ENCODE measurements around the gene FUT2.

DNA sequence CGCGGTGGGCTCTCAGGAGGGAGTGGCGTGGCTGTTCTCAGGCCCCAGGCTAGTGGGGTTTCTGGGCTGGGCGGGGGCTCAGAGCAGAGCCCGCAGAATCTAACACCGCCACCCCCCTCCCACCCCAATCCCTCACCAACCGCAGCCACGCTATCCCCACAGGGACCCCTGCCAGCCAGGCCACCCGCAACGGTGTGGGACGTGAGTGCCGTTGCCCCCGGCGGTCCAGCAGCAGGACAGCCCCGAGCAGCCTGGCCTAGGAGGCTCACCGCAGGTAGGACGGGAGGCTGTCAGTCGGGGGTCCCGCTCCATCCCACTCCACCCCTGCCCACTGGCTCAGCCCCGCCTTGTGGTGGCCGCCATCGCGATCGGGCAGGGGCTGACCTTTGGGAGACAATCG is 22.8 kb upstream of the FUT2 start, which contains the start of gene NTN5:
- no peak for TF ChIP-seq CTCF (conservative IDR thresholded peaks at IDR 0.05 in 1 of 2, IDR thresholded peaks at IDR 0.05 in 1 of 2; ENCODE audit: low read depth in 1 of 2, low read length in 2 of 2)
- TF ChIP-seq EZH2 (IDR thresholded peaks at IDR 0.05; ENCODE audit: low read length, missing control alignments), result no peak
